ENCODE results near the gene RAI1.

DNA sequence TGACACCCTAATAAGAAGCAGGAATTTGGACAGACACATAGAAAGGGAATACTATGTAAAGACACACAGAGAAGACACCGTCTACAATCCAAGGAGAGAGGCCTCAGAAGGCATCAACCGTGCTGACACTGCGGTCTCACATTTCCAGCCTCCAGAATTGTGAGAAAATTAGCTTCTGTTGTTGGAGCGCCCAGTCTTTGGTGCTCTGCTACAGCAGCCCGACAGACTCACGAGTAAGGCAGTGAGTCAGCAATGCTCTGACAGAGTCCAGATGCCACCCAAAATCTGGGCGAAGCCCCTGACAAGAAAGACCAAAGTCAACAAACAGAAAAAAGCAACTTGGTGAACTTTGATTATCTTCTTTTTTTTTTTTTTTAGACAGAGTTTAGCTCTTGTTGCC lies 32.5 kb upstream of the RAI1 start:
- TF ChIP-seq, protein P1, sequence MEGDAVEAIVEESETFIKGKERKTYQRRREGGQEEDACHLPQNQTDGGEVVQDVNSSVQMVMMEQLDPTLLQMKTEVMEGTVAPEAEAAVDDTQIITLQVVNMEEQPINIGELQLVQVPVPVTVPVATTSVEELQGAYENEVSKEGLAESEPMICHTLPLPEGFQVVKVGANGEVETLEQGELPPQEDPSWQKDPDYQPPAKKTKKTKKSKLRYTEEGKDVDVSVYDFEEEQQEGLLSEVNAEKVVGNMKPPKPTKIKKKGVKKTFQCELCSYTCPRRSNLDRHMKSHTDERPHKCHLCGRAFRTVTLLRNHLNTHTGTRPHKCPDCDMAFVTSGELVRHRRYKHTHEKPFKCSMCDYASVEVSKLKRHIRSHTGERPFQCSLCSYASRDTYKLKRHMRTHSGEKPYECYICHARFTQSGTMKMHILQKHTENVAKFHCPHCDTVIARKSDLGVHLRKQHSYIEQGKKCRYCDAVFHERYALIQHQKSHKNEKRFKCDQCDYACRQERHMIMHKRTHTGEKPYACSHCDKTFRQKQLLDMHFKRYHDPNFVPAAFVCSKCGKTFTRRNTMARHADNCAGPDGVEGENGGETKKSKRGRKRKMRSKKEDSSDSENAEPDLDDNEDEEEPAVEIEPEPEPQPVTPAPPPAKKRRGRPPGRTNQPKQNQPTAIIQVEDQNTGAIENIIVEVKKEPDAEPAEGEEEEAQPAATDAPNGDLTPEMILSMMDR (IDR thresholded peaks at IDR 0.05 in 2 of 3, conservative IDR thresholded peaks at IDR 0.05 in 1 of 3; ENCODE audit: control insufficient read depth in 2 of 3, extremely low read depth in 1 of 3, insufficient read depth in 1 of 3, low read depth in 3 of 3, low read length in 3 of 3) = no peak
- TF ChIP-seq CREM (IDR thresholded peaks at IDR 0.05; ENCODE audit: low read depth) = no peak
- no peak for TF ChIP-seq CEBPB (IDR thresholded peaks at IDR 0.05; ENCODE audit: borderline replicate concordance in 1 of 2, low read depth in 2 of 2, low read length in 2 of 2)
- TF ChIP-seq KAT2A (conservative IDR thresholded peaks at IDR 0.05; ENCODE audit: control insufficient read depth, low read depth, low read length) = no peak
- TF ChIP-seq POLR2A (IDR thresholded peaks at IDR 0.05; ENCODE audit: low read depth, low read length) = no peak
- TF ChIP-seq POLR2AphosphoS5 (IDR thresholded peaks at IDR 0.05; ENCODE audit: low read length) = no peak
- TF ChIP-seq JUND (IDR thresholded peaks at IDR 0.05; ENCODE audit: low read depth, low read length) = no peak
- TF ChIP-seq NFYB (IDR thresholded peaks at IDR 0.05; ENCODE audit: insufficient read depth, low read depth, low read length) = no peak
- TF ChIP-seq, protein P2, sequence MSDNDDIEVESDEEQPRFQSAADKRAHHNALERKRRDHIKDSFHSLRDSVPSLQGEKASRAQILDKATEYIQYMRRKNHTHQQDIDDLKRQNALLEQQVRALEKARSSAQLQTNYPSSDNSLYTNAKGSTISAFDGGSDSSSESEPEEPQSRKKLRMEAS (IDR thresholded peaks at IDR 0.05; ENCODE audit: low read depth, low read length) = no peak
- TF ChIP-seq, protein P3, sequence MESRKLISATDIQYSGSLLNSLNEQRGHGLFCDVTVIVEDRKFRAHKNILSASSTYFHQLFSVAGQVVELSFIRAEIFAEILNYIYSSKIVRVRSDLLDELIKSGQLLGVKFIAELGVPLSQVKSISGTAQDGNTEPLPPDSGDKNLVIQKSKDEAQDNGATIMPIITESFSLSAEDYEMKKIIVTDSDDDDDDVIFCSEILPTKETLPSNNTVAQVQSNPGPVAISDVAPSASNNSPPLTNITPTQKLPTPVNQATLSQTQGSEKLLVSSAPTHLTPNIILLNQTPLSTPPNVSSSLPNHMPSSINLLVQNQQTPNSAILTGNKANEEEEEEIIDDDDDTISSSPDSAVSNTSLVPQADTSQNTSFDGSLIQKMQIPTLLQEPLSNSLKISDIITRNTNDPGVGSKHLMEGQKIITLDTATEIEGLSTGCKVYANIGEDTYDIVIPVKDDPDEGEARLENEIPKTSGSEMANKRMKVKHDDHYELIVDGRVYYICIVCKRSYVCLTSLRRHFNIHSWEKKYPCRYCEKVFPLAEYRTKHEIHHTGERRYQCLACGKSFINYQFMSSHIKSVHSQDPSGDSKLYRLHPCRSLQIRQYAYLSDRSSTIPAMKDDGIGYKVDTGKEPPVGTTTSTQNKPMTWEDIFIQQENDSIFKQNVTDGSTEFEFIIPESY (IDR thresholded peaks at IDR 0.05) = no peak
- TF ChIP-seq SMC3 (IDR thresholded peaks at IDR 0.05; ENCODE audit: borderline replicate concordance, low read length) = no peak
- TF ChIP-seq TARDBP (IDR thresholded peaks at IDR 0.05; ENCODE audit: borderline replicate concordance) = no peak
- TF ChIP-seq, protein P4, sequence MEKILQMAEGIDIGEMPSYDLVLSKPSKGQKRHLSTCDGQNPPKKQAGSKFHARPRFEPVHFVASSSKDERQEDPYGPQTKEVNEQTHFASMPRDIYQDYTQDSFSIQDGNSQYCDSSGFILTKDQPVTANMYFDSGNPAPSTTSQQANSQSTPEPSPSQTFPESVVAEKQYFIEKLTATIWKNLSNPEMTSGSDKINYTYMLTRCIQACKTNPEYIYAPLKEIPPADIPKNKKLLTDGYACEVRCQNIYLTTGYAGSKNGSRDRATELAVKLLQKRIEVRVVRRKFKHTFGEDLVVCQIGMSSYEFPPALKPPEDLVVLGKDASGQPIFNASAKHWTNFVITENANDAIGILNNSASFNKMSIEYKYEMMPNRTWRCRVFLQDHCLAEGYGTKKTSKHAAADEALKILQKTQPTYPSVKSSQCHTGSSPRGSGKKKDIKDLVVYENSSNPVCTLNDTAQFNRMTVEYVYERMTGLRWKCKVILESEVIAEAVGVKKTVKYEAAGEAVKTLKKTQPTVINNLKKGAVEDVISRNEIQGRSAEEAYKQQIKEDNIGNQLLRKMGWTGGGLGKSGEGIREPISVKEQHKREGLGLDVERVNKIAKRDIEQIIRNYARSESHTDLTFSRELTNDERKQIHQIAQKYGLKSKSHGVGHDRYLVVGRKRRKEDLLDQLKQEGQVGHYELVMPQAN (conservative IDR thresholded peaks at IDR 0.05) = no peak
